ENCODE data around the gene ERBB4. TPM values are rescaled to one million over a fixed set of nuclear protein-coding genes. Genes with fewer than 3 reads are reported as not detected.

ERBB4 gene
- polyA plus RNA-seq, 2 of the 4 experiments (the other 2 are of a cell fraction), result not detected

DNA sequence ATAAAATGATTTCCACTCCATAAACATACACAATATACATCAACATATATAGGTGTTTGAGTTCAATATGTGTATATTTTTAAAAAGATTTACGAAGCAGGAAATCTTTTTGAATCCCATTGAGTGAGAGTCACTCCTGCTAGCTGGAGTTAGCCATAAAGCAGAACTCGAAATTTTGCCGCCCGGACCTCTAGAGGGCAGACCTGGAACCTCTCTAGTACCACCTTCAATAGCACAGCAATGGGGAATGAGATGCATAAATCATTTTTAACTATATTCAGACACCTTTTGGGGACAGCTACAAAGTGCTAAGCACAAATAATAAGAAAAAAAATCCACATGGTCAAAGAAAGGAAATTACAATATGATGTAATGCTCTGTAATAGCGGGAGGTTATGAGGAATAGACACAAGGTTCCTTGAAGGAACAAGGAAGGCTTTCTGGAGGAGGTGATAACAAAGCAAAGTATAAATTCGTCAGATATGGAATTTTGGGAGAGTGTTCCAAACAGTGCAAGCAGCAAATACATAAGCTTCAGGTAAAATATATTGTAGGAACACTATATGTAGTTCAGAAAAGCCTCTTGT lies 533.4 kb downstream of the ERBB4 start:
- Histone ChIP-seq H3K9me3 (no peaks in the 10 kb centered on the region), H3K27ac (no peak overlapping the region), H3K4me3 (no peak overlapping the region), H3K4me2 (no peak overlapping the region), H3K4me1 (no peaks in the 10 kb centered on the region)
- ATAC-seq, result peak; percentile 87 to 88
- DNase-seq (ENCODE audit: low read depth in 1 of 2, low spot score in 1 of 2), result peak; percentile 2 to 29
- FAIRE-seq, result no peak
- CTCF ChIA-PET, result interaction anchor here (0.6 kb wide), 1 partner anchor 11 kb away, joined by 3 read pairs; no protein-coding TSS in a partner anchor
- TF ChIP-seq MYC (IDR thresholded peaks at IDR 0.05; ENCODE audit: borderline replicate concordance, low read length) (no peak), RAD21 (conservative IDR thresholded peaks at IDR 0.05 in 1 of 2, IDR thresholded peaks at IDR 0.05 in 1 of 2) (peak; percentile 33 to 40; a peak in 3 of 5 replicates), SMC3 (IDR thresholded peaks at IDR 0.05) (0 out of 3 replicates have a peak, but pooled peaks have one; percentile 26), GATA3 (IDR thresholded peaks at IDR 0.05; ENCODE audit: borderline replicate concordance) (no peak), POLR2A (IDR thresholded peaks at IDR 0.05; ENCODE audit: low read length) (no peak), NR3C1 (IDR thresholded peaks at IDR 0.05) (no peak), RFX5 (IDR thresholded peaks at IDR 0.05) (no peak), POLR2AphosphoS2 (conservative IDR thresholded peaks at IDR 0.05; ENCODE audit: low read length) (no peak)
- TF ChIP-seq, protein P1, sequence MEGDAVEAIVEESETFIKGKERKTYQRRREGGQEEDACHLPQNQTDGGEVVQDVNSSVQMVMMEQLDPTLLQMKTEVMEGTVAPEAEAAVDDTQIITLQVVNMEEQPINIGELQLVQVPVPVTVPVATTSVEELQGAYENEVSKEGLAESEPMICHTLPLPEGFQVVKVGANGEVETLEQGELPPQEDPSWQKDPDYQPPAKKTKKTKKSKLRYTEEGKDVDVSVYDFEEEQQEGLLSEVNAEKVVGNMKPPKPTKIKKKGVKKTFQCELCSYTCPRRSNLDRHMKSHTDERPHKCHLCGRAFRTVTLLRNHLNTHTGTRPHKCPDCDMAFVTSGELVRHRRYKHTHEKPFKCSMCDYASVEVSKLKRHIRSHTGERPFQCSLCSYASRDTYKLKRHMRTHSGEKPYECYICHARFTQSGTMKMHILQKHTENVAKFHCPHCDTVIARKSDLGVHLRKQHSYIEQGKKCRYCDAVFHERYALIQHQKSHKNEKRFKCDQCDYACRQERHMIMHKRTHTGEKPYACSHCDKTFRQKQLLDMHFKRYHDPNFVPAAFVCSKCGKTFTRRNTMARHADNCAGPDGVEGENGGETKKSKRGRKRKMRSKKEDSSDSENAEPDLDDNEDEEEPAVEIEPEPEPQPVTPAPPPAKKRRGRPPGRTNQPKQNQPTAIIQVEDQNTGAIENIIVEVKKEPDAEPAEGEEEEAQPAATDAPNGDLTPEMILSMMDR (IDR thresholded peaks at IDR 0.05), result peak; percentile 51; the same call in 2 of the 3 replicates
- TF ChIP-seq, protein P2, sequence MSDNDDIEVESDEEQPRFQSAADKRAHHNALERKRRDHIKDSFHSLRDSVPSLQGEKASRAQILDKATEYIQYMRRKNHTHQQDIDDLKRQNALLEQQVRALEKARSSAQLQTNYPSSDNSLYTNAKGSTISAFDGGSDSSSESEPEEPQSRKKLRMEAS (IDR thresholded peaks at IDR 0.05), result no peak
- TF ChIP-seq, protein P3, sequence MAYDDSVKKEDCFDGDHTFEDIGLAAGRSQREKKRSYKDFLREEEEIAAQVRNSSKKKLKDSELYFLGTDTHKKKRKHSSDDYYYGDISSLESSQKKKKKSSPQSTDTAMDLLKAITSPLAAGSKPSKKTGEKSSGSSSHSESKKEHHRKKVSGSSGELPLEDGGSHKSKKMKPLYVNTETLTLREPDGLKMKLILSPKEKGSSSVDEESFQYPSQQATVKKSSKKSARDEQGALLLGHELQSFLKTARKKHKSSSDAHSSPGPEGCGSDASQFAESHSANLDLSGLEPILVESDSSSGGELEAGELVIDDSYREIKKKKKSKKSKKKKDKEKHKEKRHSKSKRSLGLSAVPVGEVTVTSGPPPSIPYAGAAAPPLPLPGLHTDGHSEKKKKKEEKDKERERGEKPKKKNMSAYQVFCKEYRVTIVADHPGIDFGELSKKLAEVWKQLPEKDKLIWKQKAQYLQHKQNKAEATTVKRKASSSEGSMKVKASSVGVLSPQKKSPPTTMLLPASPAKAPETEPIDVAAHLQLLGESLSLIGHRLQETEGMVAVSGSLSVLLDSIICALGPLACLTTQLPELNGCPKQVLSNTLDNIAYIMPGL (CRISPR knock-in tag; IDR thresholded peaks at IDR 0.05; ENCODE audit: borderline replicate concordance), result no peak
- 5% methylated on average over 6 of the region's 6 CpGs for WGBS (ENCODE audit: missing lambda C conversion rate)
- POLR2A ChIA-PET, result no interaction called here

DNA sequence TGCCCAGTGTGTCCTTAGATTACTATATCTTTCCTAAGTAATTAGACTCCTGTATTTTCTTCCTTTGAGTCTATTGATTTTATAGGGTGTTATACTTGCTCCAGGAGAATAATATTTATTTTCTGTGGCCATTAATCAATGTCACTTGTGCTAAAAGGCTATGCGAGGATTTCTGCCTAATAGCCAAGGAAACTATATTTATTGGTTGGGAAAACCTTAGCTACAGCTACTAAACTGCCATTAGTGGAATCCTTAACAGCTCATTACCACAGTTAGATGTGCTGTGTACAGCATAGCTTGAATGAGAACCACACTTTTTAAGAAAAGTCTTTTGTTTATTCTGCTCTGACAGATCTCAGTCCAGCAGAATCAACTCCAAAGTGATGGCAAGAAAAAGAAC lies 537.3 kb downstream of the ERBB4 start:
- H3K4me2 ChIP-seq, result no peak overlapping the region
- no peaks in the 10 kb centered on the region for H3K9me3 ChIP-seq
- ATAC-seq (no peak), DNase-seq (ENCODE audit: low read depth in 1 of 2, low spot score in 1 of 2) (no peak), FAIRE-seq (no peak)
- no peaks in the 10 kb centered on the region for H3K4me1 ChIP-seq
- 9% methylated on average over 1 of the region's 1 CpG for WGBS (ENCODE audit: missing lambda C conversion rate)
- no peak for TF ChIP-seq MAFK (IDR thresholded peaks at IDR 0.05; ENCODE audit: partially characterized antibody)
- TF ChIP-seq, protein P4, sequence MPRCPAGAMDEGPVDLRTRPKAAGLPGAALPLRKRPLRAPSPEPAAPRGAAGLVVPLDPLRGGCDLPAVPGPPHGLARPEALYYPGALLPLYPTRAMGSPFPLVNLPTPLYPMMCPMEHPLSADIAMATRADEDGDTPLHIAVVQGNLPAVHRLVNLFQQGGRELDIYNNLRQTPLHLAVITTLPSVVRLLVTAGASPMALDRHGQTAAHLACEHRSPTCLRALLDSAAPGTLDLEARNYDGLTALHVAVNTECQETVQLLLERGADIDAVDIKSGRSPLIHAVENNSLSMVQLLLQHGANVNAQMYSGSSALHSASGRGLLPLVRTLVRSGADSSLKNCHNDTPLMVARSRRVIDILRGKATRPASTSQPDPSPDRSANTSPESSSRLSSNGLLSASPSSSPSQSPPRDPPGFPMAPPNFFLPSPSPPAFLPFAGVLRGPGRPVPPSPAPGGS (IDR thresholded peaks at IDR 0.05), result no peak
- TF ChIP-seq ZSCAN20 (CRISPR knock-in tag; IDR thresholded peaks at IDR 0.05), result no peak
- TF ChIP-seq JUNB (IDR thresholded peaks at IDR 0.05), result no peak
- no peak for TF ChIP-seq FOSL2 (IDR thresholded peaks at IDR 0.05)
- TF ChIP-seq FOSL2 (CRISPR knock-in tag; IDR thresholded peaks at IDR 0.05), result no peak
- no peak for TF ChIP-seq FOXS1 (CRISPR knock-in tag; IDR thresholded peaks at IDR 0.05)
- TF ChIP-seq, protein P1 (IDR thresholded peaks at IDR 0.05), result no peak
- TF ChIP-seq NPAS2 (CRISPR knock-in tag; IDR thresholded peaks at IDR 0.05; ENCODE audit: borderline replicate concordance), result no peak
- no peak for TF ChIP-seq TP53 (CRISPR knock-in tag; IDR thresholded peaks at IDR 0.05)
- TF ChIP-seq NFE2L2 (conservative IDR thresholded peaks at IDR 0.05; ENCODE audit: low read length), result no peak
- no peak for TF ChIP-seq EP300 (IDR thresholded peaks at IDR 0.05)
- TF ChIP-seq, protein P5, sequence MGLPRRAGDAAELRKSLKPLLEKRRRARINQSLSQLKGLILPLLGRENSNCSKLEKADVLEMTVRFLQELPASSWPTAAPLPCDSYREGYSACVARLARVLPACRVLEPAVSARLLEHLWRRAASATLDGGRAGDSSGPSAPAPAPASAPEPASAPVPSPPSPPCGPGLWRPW (IDR thresholded peaks at IDR 0.05), result no peak
- H3K27ac ChIP-seq, result no peak overlapping the region
- POLR2A ChIA-PET, result no interaction called here
- CTCF ChIA-PET, result interaction anchor here (0.6 kb wide), 1 partner anchor 890 kb away, joined by 3 read pairs; no protein-coding TSS in a partner anchor
- H3K4me3 ChIP-seq, result no peak overlapping the region
